ENCODE results near the gene FHOD3.
"Not testable (repeated sequence)": the region's sequence is repeated elsewhere in the genome, so short reads cannot be mapped to it uniquely, and the experiment has no call there.

The FHOD3 gene

DNA sequence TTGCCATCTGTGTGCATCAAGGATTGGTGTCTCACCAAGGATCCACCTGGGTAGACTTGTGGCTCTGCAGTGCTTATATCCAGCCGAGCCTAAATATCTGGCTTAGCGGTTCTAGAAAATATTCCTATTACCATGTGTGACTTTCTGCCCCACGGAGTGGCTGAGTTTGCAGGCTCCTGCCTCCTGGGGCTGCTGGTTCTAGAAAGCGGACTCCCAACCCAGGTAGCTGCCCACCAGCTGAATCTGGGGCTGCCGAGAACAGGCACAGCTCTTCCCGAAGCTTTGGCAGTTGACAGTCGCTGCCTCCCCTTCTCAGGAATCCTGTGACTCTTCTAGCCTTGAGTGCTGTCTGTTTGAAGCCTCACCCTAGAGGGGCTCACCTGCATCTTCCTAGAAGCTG is 426.7 kb downstream of the FHOD3 start:
- no peak for DNase-seq

GRCh38 chr18:36724591-36725001 is 427.1 kb downstream of the FHOD3 start:
- no peak for DNase-seq

GRCh38 chr18:36728345-36728744 is 430.8 kb downstream of the FHOD3 start:
- no peak for DNase-seq

- no peak for DNase-seq
Observed at GRCh38 chr18:36729197-36729596, 431.7 kb downstream of the FHOD3 start.

DNA sequence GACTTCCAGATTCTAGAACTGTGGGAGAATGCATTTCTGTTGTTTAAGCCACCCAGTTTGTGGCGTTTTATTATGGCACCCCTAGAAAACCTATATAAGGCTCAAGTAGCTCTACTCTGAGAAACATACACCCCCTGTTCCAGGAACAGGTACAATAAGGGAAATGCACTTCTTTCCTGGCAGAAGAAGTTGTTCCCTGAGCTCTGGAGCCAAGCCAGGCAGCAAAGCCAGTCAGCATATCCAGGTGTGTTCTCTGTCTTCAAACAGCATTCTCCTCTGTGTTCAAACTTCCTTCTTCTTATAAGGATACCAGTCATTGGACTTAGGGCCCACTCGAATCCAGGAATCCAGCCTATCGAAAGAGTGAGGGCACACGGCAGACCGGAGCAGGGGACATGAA is 434.8 kb downstream of the FHOD3 start:
- no peak for DNase-seq

DNA sequence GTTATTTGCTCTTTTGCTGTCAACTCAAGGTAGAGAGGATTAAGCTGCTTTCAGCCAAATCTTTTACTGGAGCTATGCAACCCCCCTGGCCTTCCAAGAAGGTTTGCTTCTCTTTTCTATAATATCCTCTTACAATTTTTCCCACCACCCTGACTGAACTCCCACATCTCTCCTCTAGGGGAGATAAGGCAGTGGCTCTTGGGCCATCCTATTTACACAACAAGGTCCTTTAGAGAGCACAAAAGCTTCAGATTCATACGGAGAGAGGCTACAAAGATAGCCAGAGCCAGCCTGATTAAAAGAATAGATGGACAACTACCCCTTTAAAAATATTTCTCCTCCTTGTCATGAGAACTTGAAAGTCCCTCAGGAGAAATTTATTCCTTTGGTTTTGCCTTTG is 435.6 kb downstream of the FHOD3 start:
- DNase-seq = no peak

- no peak for DNase-seq
Observed at GRCh38 chr18:36734596-36734995, 437.1 kb downstream of the FHOD3 start.

GRCh38 chr18:36735130-36735529 is 437.6 kb downstream of the FHOD3 start:
- no peak for DNase-seq

DNA sequence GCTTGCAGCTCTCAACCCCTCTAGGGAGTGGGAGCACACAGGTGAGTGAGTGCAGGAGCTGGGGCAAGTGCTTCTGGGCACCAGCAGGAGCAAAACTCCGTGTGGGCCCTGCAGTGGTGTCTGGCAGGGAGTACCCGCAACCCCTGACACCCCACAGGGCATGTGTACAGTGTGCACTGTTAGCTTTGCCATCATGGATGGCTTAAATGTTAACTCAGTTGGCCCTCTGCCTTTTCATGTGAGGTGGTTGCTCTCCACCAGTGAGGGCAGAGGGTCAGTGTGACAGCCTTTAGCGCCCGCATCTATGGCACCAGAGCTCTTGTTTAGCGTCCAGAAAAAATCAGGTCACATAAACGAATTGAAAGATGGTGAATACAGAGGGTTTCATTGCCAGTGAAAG is 438.6 kb downstream of the FHOD3 start:
- no peak for DNase-seq

DNA sequence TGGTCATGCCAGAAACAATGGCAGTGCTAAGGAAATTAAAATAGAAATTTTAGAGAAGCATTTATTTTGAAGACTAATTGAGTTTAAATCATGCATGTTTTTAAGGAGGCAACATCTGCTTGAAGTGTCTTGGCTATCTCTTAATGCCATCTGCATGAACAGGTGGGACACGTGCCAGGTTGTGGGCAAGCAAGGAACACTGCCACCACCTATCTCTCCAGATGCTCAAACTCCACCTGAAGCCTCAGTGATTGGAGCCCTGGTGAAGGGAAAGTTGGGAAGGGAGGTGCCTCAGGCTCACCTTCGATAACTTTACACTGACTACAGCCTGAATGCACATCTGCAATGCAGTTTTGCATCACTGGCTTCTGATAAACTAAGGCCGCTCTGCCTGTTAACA is 439.8 kb downstream of the FHOD3 start:
- no peak for DNase-seq

GRCh38 chr18:36744261-36744876 is 446.9 kb downstream of the FHOD3 start:
- no peak for DNase-seq

DNA sequence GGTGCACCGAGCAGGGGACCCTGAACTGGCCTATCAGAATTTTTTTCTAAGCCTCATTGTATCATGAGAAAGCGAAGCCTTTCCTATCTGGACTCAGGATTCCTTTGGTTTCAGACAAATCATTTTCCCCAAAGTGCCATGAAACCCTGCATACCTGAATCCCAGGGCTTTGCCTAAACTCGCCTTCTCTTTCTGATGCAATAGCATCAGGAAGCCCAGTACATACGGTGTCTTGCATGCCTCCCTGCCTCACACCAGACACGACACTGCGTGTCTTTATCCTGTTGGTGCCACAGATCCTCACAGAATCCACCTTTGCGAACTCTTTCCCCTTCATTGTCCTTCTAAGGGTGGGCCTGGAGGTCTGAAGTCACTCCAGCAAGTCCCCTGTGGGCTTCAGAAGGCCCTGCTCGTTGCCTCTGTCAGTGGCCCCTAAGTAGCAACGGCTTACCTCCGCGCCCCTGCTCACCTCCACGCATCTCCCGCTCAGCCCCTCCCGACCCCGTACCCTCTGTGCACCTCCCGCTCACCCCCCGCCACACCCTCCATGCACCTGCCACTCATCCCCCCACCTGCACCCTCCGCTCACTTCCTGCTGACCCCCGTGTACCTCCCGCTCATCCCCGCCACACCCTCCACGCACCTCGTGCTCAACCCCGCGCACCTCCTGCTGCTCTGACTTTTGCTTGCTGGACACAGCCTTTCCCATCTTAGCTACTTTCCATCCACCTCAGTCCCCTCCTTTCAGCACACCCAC is 447.9 kb downstream of the FHOD3 start:
- DNase-seq = no peak

- no peak for DNase-seq
Observed at GRCh38 chr18:36752929-36753865, 455.7 kb downstream of the FHOD3 start.

DNA sequence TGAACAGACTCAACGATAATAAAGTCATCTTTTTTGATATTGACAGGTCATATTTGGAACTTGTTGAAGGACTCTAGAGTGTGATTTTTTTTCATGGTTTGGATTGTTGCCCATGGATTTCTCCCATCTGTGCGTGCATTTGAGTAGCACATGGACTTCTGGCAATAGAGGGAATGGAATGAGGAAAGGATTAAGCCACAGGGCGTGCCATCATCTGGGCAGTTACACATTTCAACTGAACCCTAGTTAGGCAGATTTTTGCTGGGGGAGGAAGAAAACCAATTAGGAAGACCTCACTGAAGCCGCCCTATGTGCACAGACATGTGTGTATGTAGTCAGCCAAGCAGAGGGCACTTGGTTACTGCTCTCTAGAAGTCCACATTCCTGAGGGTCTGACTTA is 458.7 kb downstream of the FHOD3 start:
- peak; percentile 20 for DNase-seq

DNA sequence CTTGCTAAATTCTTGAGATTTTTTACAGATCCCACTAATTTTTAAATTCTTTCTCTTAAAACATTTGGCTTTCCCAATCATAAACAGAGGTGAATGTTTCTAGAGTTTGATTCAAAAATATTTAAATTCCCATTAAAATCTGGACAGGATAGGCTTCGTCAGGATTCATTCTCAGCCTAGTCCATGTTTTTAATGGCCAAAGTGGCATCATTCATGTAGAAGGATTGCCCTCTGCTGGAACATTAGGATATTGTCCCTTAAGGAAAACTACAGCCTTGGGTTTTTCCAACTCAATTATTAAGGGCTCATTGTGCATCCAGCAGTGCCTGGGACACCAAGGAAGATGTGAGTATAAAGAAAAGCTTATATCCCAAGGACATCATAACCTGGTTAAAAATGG is 459.6 kb downstream of the FHOD3 start:
- peak; percentile 23 for DNase-seq

DNA sequence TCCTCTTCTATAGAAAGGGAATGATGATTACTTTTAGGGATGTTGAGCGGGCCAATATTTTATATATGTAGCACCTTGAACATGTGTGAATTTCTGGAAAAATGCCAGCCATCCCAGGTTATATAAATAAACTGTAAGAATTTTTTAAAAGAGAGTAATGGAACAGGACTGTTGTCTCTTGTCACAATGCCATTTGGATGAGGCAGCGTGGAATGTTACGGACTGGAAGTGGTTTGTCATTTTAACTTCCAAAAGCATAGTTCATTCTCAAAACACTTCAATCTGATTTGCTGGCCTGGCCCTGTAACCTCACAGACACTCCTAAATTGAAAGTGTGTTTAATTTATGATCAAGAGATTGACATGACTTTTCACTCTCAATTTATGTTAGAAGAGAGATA is 460.5 kb downstream of the FHOD3 start:
- DNase-seq = no peak

DNA sequence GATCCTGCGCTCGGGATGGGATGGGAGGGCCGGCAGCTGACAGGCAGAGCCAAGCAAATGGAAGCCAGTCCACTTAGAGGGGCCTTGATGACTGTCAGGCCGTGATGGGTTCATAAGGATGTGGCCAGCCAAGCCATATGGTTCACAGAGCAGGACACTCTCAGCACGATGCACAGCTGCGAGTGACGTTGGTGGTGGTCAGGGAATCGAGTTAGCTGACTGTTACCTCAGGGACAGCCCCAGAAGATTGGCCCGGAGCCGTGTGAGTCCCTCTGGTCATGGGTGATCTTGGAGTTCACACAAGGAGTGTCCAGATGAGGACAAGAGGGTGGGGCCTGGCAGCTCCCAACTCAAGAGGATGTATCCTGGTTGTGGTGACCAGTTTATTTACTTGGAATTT is 461.1 kb downstream of the FHOD3 start:
- DNase-seq = no peak

DNA sequence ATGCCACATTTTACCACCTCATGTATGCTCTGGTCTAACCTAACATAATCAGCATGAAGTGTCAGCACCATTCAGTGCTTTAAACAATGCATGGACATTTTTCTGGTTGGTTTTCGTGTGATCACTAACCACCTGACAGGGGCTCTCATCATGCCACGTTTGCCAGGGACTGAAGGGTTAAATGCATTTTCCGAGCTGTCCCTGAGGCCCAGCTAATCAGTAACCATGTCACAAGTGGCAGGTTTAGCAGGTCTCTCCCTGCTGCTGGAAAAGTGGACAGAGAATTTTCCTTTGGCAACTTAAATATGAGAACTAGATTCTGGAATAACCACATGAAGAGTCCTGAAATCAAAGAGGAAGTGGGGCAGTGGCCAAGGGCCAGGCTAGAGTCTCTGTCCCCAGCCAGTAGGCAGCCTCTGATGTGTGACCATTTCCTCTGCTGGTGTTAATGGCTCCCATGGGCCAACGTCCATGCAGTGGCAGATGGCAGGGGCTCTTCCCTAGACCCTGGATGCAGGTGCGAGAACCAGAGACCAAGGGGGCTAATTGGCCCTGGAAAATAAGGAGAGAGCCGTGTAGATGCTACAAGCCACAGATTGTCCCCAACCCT is 461.8 kb downstream of the FHOD3 start:
- DNase-seq = no peak

GRCh38 chr18:36760598-36760997 is 463.1 kb downstream of the FHOD3 start:
- DNase-seq = no peak

- DNase-seq = no peak
Observed at GRCh38 chr18:36761186-36761698, 463.7 kb downstream of the FHOD3 start.

GRCh38 chr18:36762074-36762473 is 464.6 kb downstream of the FHOD3 start:
- DNase-seq = no peak

GRCh38 chr18:36762965-36763364 is 465.5 kb downstream of the FHOD3 start:
- DNase-seq = not testable (repeated sequence)

DNA sequence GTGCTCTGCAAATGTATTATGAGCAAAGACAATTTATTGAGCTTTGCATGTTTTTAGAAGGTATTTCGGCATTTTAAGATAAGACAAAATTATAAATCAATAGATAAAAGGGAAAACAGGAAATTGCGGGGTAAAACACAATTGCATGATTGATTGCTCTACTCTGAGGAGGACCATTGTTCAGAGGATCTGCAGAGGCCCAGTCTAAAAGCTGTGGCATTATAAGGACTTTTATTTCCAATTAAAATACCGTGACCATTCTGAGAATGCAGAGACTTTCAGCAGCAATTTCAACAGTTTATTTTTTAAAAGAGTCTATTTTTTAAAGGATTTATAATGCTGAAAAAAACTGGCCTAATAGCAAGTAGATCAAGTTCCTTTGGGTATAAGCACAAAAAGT is 469.3 kb downstream of the FHOD3 start:
- DNase-seq = no peak

Data from NCI-H1694 treated with DMSO at 0.1 percent for 48 hours (cell line).